Endothelial cell of umbilical vein (primary cell): ENCODE measurements around the gene ABHD14A. TPM values are rescaled to one million over a fixed set of nuclear protein-coding genes. Genes with fewer than 3 reads are reported as not detected.

Source experiments
- BruUV-seq: library from RNA; stranded (reverse); fragments of 400-500 nt; replicated peaks from 2 replicates; lab custom pipeline; 2021; lab: Mats Ljungman, UMichigan
- CTCF ChIA-PET: fragments of 300-600, 350-600 bp; sonication (Branson Sonifier 250); formaldehyde crosslinking; loops from one replicate; lab custom pipeline; 2021; ENCODE audit warnings: antibody characterized with exemption, inconsistent platforms; lab: Charles Lee
- POLR2A ChIA-PET: fragments of 300-600, 350-600 bp; sonication (Branson Sonifier 250); formaldehyde crosslinking; loops from one replicate; lab custom pipeline; 2021; ENCODE audit warnings: antibody characterized with exemption, inconsistent platforms; lab: Charles Lee
- DNase-seq: peaks from one replicate; pipeline ENCODE4 v3.0.0-alpha.2; 2011; ENCODE audit warnings: low read depth, low spot score
- FAIRE-seq: peaks from 2 replicates; lab custom pipeline; 2011; peaks lifted over from hg19 to GRCh38; lab: Jason Lieb, UNC
- H2AFZ ChIP-seq: 2 replicates; pipeline ENCODE4 v1.6.0; 2012; ENCODE audit warnings: low read depth, low read length, control low read depth, inconsistent platforms
- H3K27ac ChIP-seq: 2 replicates; pipeline ENCODE4 v1.5.1; 2011; ENCODE audit warnings: low read depth, mild to moderate bottlenecking, control low read depth, low read length, moderate library complexity; ENCODE audit not compliant: insufficient read depth
- H3K27me3 ChIP-seq, 2 experiments: 2 replicates each; pipeline versions ENCODE4 v1.6.0 to v1.6.1; 2011; ENCODE audit warnings: low read length in 2 of 2, mixed read lengths in 1 of 2; ENCODE audit not compliant: control insufficient read depth in 2 of 2, insufficient read depth in 2 of 2
- H3K36me3 ChIP-seq, 2 experiments: 2 replicates in 1 of 2; 3 replicates in 1 of 2; pipeline ENCODE4 v1.5.1; 2011; ENCODE audit warnings: low read length in 2 of 2, mild to moderate bottlenecking in 1 of 2, moderate library complexity in 1 of 2; ENCODE audit not compliant: control insufficient read depth in 2 of 2, insufficient read depth in 2 of 2; ENCODE audit errors: extremely low read depth in 1 of 2
- H3K4me1 ChIP-seq: 3 replicates; pipeline ENCODE4 v1.5.1; 2011; ENCODE audit warnings: mild to moderate bottlenecking, low read length; ENCODE audit not compliant: control insufficient read depth, insufficient read depth; ENCODE audit errors: extremely low read depth
- H3K4me2 ChIP-seq: 2 replicates; pipeline ENCODE4 v1.6.1; 2011; ENCODE audit warnings: low read length, control low read depth, mixed read lengths; ENCODE audit not compliant: insufficient read depth
- H3K4me3 ChIP-seq, 3 experiments: fragments of 200-600 bp in 1 of 3; sonication (generic), shearing (Covaris generic) in 1 of 3; replicated peaks in 1 of 3; 2 replicates each; pipeline ENCODE4 v1.5.1; 2011 to 2016; ENCODE audit warnings: control low read depth in 3 of 3, low read length in 3 of 3, mild to moderate bottlenecking in 2 of 3, inconsistent platforms in 1 of 3, low read depth in 1 of 3, moderate library complexity in 1 of 3; ENCODE audit not compliant: insufficient read depth in 1 of 3
- H3K79me2 ChIP-seq: 2 replicates; pipeline ENCODE4 v1.6.0; 2012; ENCODE audit warnings: low read length, inconsistent platforms; ENCODE audit not compliant: control insufficient read depth, insufficient read depth
- H3K9ac ChIP-seq: replicated peaks from 2 replicates; pipeline ENCODE3; 2011; ENCODE audit warnings: low read length, control low read depth; ENCODE audit not compliant: insufficient read depth; ENCODE audit errors: extremely low read depth
- H3K9me1 ChIP-seq: replicated peaks from 3 replicates; pipeline ENCODE4 v1.6.0; 2011; ENCODE audit warnings: mild to moderate bottlenecking, low read length; ENCODE audit not compliant: control insufficient read depth, insufficient read depth; ENCODE audit errors: extremely low read depth
- H3K9me3 ChIP-seq: replicated peaks from 2 replicates; pipeline ENCODE4 v1.5.1; 2012; ENCODE audit warnings: low read length, inconsistent platforms; ENCODE audit not compliant: control insufficient read depth, insufficient read depth
- H4K20me1 ChIP-seq: replicated peaks from 2 replicates; pipeline ENCODE3; 2011; ENCODE audit warnings: mild to moderate bottlenecking, low read length; ENCODE audit not compliant: control insufficient read depth, insufficient read depth; ENCODE audit errors: extremely low read depth
- FOS ChIP-seq: IDR thresholded peaks from 2 replicates; pipeline ENCODE4 v1.6.1; 2011; ENCODE audit warnings: mild to moderate bottlenecking, low read length, moderate library complexity, borderline replicate concordance; ENCODE audit not compliant: insufficient read depth
- GATA2 ChIP-seq: IDR thresholded peaks from 2 replicates; pipeline ENCODE4 v1.7.0; 2011; ENCODE audit warnings: low read depth, mild to moderate bottlenecking, moderate library complexity, mixed read lengths, low read length; ENCODE audit not compliant: insufficient read length, insufficient read depth
- POLR2A ChIP-seq: IDR thresholded peaks from 2 replicates; pipeline ENCODE4 v1.6.1; 2012; ENCODE audit warnings: low read depth, mild to moderate bottlenecking, control low read depth, low read length
- POLR2AphosphoS5 ChIP-seq: IDR thresholded peaks from 2 replicates; pipeline ENCODE4 v1.6.1; 2012; ENCODE audit warnings: low read depth, mild to moderate bottlenecking, control low read depth, low read length, moderate library complexity; ENCODE audit not compliant: insufficient read depth
- dilution Hi-C: fragments of 300-500 bp; cut with MboI; formaldehyde crosslinking; loops from one replicate; pipeline ENCODE4 v1.15.0; 2019; ENCODE audit warnings: low sequenced_read_pairs; ENCODE audit not compliant: extremely low pct_ligation_motif_present
- intact Hi-C: fragments of 100-400 bp; cut with micrococcal nuclease; formaldehyde crosslinking; loops from one replicate; pipeline ENCODE4 v1.10.0; 2022
- polyA plus RNA-seq, 4 experiments: library from polyadenylated mRNA; depleted of rRNA in 3 of 4; stranded (reverse) in 3 of 4; unstranded in 1 of 4; fragments of >200 nt; gene quantifications; 2 replicates each; pipeline versions ENCODE4 v1.2.1 to v1.2.3, GENCODE V29; 2011 to 2012; ENCODE audit warnings: missing spikeins in 1 of 4
- total RNA-seq: library from RNA; stranded (reverse); gene quantifications from 2 replicates; pipeline ENCODE4 v1.2.3, GENCODE V29; 2021
- TF ChIP-seq, protein P1 (sequence below): IDR thresholded peaks from 2 replicates; pipeline ENCODE4 v1.6.1; 2011; ENCODE audit not compliant: insufficient read depth, insufficient read length
- TF ChIP-seq, protein P2 (sequence below), 2 donors: IDR thresholded peaks; 1 replicate in 1 of 2; 2 replicates in 1 of 2; pipeline ENCODE4 v1.5.1; 2011; ENCODE audit warnings: low read length in 2 of 2, mild to moderate bottlenecking in 2 of 2, moderate library complexity in 2 of 2, control low read depth in 1 of 2, inconsistent platforms in 1 of 2, low read depth in 1 of 2; ENCODE audit not compliant: insufficient read depth in 1 of 2; ENCODE audit errors: extremely low read depth in 1 of 2

ABHD14A gene
- total and polyA plus RNA-seq, 2 donors (not counting 3 experiments of a cell fraction or from before 2014, with no cell fraction given): 6.6 to 23.7 TPM

DNA sequence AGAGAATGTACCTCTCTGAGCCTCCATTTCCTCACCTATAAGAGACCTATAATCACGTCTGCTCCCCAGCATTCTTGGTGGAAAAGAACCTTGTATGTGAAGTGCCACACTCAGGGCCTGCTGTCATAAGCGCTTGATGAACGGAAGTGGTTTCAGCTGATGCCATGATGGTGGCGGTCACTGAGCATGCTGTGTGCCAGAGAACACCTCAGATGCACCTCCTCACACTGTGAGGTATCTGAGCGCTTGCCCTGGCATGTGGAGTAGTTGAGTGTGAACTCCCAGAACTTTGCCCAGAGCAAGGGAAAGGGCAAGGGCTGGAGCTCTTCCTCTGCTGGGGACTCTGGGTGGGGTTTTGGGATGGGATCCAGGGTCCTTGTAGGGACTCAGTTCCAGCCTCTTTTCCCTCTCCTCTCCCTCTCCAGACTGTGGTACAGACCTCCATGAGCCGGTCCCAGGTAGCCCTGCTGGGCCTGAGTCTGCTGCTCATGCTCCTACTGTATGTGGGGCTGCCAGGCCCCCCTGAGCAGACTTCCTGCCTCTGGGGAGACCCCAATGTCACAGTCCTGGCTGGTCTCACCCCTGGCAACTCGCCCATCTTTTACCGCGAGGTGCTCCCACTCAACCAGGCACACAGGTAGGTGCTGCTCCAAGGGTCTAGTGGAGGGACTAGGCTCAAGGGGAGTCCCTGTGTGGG lies 2.7 kb downstream of the ABHD14A start:
- no peak for TF ChIP-seq POLR2A
- TF ChIP-seq GATA2: no peak
- no peak for TF ChIP-seq FOS
- TF ChIP-seq POLR2AphosphoS5: no peak
- TF ChIP-seq, protein P1, sequence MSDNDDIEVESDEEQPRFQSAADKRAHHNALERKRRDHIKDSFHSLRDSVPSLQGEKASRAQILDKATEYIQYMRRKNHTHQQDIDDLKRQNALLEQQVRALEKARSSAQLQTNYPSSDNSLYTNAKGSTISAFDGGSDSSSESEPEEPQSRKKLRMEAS: no peak
- TF ChIP-seq, protein P2, sequence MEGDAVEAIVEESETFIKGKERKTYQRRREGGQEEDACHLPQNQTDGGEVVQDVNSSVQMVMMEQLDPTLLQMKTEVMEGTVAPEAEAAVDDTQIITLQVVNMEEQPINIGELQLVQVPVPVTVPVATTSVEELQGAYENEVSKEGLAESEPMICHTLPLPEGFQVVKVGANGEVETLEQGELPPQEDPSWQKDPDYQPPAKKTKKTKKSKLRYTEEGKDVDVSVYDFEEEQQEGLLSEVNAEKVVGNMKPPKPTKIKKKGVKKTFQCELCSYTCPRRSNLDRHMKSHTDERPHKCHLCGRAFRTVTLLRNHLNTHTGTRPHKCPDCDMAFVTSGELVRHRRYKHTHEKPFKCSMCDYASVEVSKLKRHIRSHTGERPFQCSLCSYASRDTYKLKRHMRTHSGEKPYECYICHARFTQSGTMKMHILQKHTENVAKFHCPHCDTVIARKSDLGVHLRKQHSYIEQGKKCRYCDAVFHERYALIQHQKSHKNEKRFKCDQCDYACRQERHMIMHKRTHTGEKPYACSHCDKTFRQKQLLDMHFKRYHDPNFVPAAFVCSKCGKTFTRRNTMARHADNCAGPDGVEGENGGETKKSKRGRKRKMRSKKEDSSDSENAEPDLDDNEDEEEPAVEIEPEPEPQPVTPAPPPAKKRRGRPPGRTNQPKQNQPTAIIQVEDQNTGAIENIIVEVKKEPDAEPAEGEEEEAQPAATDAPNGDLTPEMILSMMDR (IDR thresholded peaks at IDR 0.05; ENCODE audit: extremely low read depth in 1 of 2, insufficient read depth in 1 of 2, low read depth in 1 of 2, low read length in 2 of 2): no peak
- no peak overlapping the region for H3K4me3 ChIP-seq
- no peaks in the 10 kb centered on the region for H3K79me2 ChIP-seq
- H3K9ac ChIP-seq: no peak overlapping the region
- no peak overlapping the region for H3K27ac ChIP-seq
- CTCF ChIA-PET: no interaction called here
- no peak overlapping the region for H2AFZ ChIP-seq
- H3K9me3 ChIP-seq: no peaks in the 10 kb centered on the region
- no TSS peak for BruUV-seq
- no peak overlapping the region for H3K4me2 ChIP-seq
- intact Hi-C loops (no loop called here), dilution Hi-C loops (no loop called here)
- FAIRE-seq (no peak), DNase-seq (no peak)
- H3K36me3 ChIP-seq: no peaks in the 10 kb centered on the region
- no peaks in the 10 kb centered on the region for H4K20me1 ChIP-seq
- peaks cover 29% of the 10 kb centered on the region for H3K4me1 ChIP-seq
- H3K9me1 ChIP-seq: no peaks in the 10 kb centered on the region
- POLR2A ChIA-PET: interaction anchor here (0.6 kb wide), 1 partner anchor 15 kb away, joined by 6 read pairs; no protein-coding TSS in a partner anchor
- no peaks in the 10 kb centered on the region for H3K27me3 ChIP-seq
